Activated naive CD8-positive, alpha-beta T cell treated with anti-CD3 and anti-CD28 coated beads, Interleukin-2, amount 10 ng/mL, durations not matched to agents 7 days and 5 days (primary cell): ENCODE results near the gene TAF1. TPM values are rescaled to one million over a fixed set of nuclear protein-coding genes. Genes with fewer than 3 reads are reported as not detected.

ENCODE experiments used
- total RNA-seq, 2 experiments: library from RNA; stranded (reverse); gene quantifications; one replicate each; pipeline ENCODE4 v1.2.3, GENCODE V29; 2021

The TAF1 gene
- total RNA-seq, 2 experiments from 2014 or later: 64.7 to 66.8 TPM

Other genes with a start within 250 kb of the TAF1 start
- 10 to 100 TPM; 64.7 to 77.1 TPM for gene MED12, start 247.8 kb upstream of the TAF1 start, total RNA-seq
- 1 to 10 TPM; 1.4 to 1.9 TPM for gene NLGN3, start 221.5 kb upstream of the TAF1 start, total RNA-seq
- under 1 TPM in 1 of 2 experiments, not detected in 1; 0.26 TPM for gene GJB1, start 143.1 kb upstream of the TAF1 start, total RNA-seq
- gene ZMYM3, start 112.2 kb upstream of the TAF1 start, total RNA-seq: 10 to 100 TPM; 38.9 to 39.3 TPM
- gene NONO, start 82.7 kb upstream of the TAF1 start, total RNA-seq: 100 to 1,000 TPM; 438 to 466 TPM
- gene ITGB1BP2, start 64.6 kb upstream of the TAF1 start, total RNA-seq: 1 to 10 TPM; 4.9 to 6.6 TPM
- 100 to 1,000 TPM; 487 to 498 TPM for gene OGT, start 166.7 kb downstream of the TAF1 start, total RNA-seq
- gene GCNA, start 212.1 kb downstream of the TAF1 start, total RNA-seq: 1 to 10 TPM; 8.5 to 8.7 TPM